22Rv1 (cell line): ENCODE results near the gene RNF38.
"Not testable (repeated sequence)": the region's sequence is repeated elsewhere in the genome, so short reads cannot be mapped to it uniquely, and the experiment has no call there.

Experiments used
- ZFX ChIP-seq: fragments of 450-650 bp; IDR thresholded peaks from 2 replicates; pipeline ENCODE4 v1.6.1; 2017; ENCODE audit warnings: antibody characterized with exemption, borderline replicate concordance
- TF ChIP-seq, protein P1 (sequence below): fragments of 450-650 bp; IDR thresholded peaks from 2 replicates; pipeline ENCODE4 v1.5.1; 2017; ENCODE audit warnings: mild to moderate bottlenecking

DNA sequence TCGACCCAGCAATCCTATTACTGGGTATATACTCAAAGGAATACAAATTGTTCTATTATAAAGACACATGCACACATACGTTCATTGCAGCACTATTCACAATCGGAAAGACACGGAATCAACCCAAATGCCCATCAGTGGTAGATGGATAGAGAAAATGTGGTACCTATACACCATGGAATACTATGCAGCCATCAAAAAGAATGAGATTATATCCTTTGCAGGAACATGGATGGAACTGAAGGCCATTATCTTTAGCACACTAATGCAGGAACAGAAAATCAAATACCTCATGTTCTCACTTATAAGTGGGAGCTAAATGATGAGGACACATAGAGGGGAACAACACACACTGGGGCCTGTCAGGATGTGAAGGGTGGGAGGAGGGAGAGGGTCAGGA is 78.2 kb downstream of the RNF38 start:
- TF ChIP-seq, protein P1, sequence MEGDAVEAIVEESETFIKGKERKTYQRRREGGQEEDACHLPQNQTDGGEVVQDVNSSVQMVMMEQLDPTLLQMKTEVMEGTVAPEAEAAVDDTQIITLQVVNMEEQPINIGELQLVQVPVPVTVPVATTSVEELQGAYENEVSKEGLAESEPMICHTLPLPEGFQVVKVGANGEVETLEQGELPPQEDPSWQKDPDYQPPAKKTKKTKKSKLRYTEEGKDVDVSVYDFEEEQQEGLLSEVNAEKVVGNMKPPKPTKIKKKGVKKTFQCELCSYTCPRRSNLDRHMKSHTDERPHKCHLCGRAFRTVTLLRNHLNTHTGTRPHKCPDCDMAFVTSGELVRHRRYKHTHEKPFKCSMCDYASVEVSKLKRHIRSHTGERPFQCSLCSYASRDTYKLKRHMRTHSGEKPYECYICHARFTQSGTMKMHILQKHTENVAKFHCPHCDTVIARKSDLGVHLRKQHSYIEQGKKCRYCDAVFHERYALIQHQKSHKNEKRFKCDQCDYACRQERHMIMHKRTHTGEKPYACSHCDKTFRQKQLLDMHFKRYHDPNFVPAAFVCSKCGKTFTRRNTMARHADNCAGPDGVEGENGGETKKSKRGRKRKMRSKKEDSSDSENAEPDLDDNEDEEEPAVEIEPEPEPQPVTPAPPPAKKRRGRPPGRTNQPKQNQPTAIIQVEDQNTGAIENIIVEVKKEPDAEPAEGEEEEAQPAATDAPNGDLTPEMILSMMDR, result not testable (repeated sequence)
- TF ChIP-seq ZFX, result not testable (repeated sequence)
